Smooth muscle cell (in vitro differentiated cells): ENCODE data around the gene C1RL. TPM values are rescaled to one million over a fixed set of nuclear protein-coding genes. Genes with fewer than 3 reads are reported as not detected.

Source experiments
- DNase-seq: peaks from one replicate; lab custom pipeline; 2025; ENCODE audit not compliant: unreplicated experiment; lab: John Stamatoyannopoulos, UW
- H2AFZ ChIP-seq: fragments of 200-600 bp; sonication (generic); 2 replicates; pipeline ENCODE4 v1.6.0; 2016; ENCODE audit warnings: antibody characterized with exemption, low read depth, mild to moderate bottlenecking
- H3F3A ChIP-seq: fragments of 200-600 bp; sonication (generic); 2 replicates; pipeline ENCODE4 v1.6.0; 2017; ENCODE audit warnings: antibody characterized with exemption, low read depth
- H3K27ac ChIP-seq: fragments of 200-600 bp; sonication (generic); 2 replicates; pipeline ENCODE4 v1.5.1; 2016; ENCODE audit warnings: low read depth, mild to moderate bottlenecking
- H3K27me3 ChIP-seq: fragments of 200-600 bp; sonication (generic); 2 replicates; pipeline ENCODE4 v1.6.1; 2016; ENCODE audit warnings: low read depth, mild to moderate bottlenecking
- H3K36me3 ChIP-seq: fragments of 200-600 bp; sonication (generic); 2 replicates; pipeline ENCODE4 v1.5.1; 2016; ENCODE audit warnings: low read depth
- H3K4me1 ChIP-seq: fragments of 200-600 bp; sonication (generic); 2 replicates; pipeline ENCODE4 v1.5.1; 2016; ENCODE audit warnings: low read depth
- H3K4me2 ChIP-seq: fragments of 200-600 bp; sonication (generic); 2 replicates; pipeline ENCODE4 v1.6.0; 2016; ENCODE audit warnings: mild to moderate bottlenecking
- H3K4me3 ChIP-seq: fragments of 200-600 bp; sonication (generic); 2 replicates; pipeline ENCODE4 v1.5.1; 2016; ENCODE audit warnings: mild to moderate bottlenecking
- H3K79me2 ChIP-seq: fragments of 200-600 bp; sonication (generic); 2 replicates; pipeline ENCODE4 v1.6.0; 2016; ENCODE audit warnings: low read depth, mild to moderate bottlenecking
- H3K9ac ChIP-seq: fragments of 200-600 bp; sonication (generic); 2 replicates; pipeline ENCODE4 v1.6.0; 2016; ENCODE audit warnings: low read depth
- H3K9me3 ChIP-seq: fragments of 200-600 bp; sonication (generic); replicated peaks from 2 replicates; pipeline ENCODE4 v1.5.1; 2016; ENCODE audit warnings: low read depth
- H4K20me1 ChIP-seq: fragments of 200-600 bp; sonication (generic); 2 replicates; pipeline ENCODE4 v1.6.0; 2016; ENCODE audit warnings: low read depth
- WGBS: methylation state at CpG from one replicate; pipeline ENCODE4 v1.1.7; 2016; ENCODE audit warnings: low lambda C conversion rate; 5-methylcytosine and 5-hydroxymethylcytosine counted together
- polyA plus RNA-seq: library from polyadenylated mRNA; unstranded; fragments of >200 nt; fragmentation: Nextera tagmentation; extraction: Ambion mirVana; gene quantifications from 2 replicates; pipeline ENCODE4 v1.2.1, GENCODE V29; 2016
- total RNA-seq: library from RNA; depleted of rRNA; stranded (reverse); fragments of >200 nt; gene quantifications from 2 replicates; pipeline ENCODE4 v1.2.3, GENCODE V29; 2014
- TF ChIP-seq, protein P1 (sequence below): fragments of 200-600 bp; sonication (generic); IDR thresholded peaks from 2 replicates; pipeline ENCODE4 v1.5.1; 2017; ENCODE audit warnings: borderline replicate concordance, mild to moderate bottlenecking, antibody characterized with exemption; ENCODE audit not compliant: insufficient read depth, poor library complexity, severe bottlenecking

The C1RL gene
- total and polyA plus RNA-seq, 2 experiments from 2014 or later: 8.7 to 21.1 TPM

GRCh38 chr12:7089196-7089871 is 19.7 kb downstream of the C1RL start:
- WGBS: 92% methylated on average over 11 of the region's 11 CpGs
- H3F3A ChIP-seq: no peaks in the 10 kb centered on the region
- H3K9ac ChIP-seq: no peak overlapping the region
- no peaks in the 10 kb centered on the region for H3K79me2 ChIP-seq
- no peaks in the 10 kb centered on the region for H4K20me1 ChIP-seq
- TF ChIP-seq, protein P1, sequence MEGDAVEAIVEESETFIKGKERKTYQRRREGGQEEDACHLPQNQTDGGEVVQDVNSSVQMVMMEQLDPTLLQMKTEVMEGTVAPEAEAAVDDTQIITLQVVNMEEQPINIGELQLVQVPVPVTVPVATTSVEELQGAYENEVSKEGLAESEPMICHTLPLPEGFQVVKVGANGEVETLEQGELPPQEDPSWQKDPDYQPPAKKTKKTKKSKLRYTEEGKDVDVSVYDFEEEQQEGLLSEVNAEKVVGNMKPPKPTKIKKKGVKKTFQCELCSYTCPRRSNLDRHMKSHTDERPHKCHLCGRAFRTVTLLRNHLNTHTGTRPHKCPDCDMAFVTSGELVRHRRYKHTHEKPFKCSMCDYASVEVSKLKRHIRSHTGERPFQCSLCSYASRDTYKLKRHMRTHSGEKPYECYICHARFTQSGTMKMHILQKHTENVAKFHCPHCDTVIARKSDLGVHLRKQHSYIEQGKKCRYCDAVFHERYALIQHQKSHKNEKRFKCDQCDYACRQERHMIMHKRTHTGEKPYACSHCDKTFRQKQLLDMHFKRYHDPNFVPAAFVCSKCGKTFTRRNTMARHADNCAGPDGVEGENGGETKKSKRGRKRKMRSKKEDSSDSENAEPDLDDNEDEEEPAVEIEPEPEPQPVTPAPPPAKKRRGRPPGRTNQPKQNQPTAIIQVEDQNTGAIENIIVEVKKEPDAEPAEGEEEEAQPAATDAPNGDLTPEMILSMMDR: no peak
- no peaks in the 10 kb centered on the region for H3K27me3 ChIP-seq
- H3K9me3 ChIP-seq: no peaks in the 10 kb centered on the region
- no peak for DNase-seq
- H3K4me1 ChIP-seq: no peaks in the 10 kb centered on the region
- no peak overlapping the region for H2AFZ ChIP-seq
- H3K27ac ChIP-seq: no peak overlapping the region
- H3K4me2 ChIP-seq: no peak overlapping the region
- H3K36me3 ChIP-seq: no peaks in the 10 kb centered on the region
- no peak overlapping the region for H3K4me3 ChIP-seq

DNA sequence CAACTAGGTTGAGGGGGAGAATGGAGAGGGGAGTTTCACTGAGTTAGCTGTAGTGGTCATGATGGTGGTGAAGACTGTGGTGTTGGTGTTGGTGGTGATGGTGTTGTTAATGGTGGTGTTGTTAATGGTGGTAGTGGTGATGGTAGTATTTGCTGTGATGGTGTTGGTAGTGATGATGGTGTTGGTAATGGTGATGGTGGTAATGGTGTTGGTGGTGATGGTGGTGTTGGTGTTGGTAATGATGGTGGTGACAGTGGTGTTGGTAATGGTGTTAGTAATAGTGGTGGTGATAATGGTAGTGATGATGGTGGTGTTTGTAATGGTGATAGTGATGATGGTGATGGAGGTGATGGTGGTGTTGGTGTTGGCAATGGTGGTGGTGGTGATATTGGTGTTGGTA is 25.9 kb downstream of the C1RL start:
- no peaks in the 10 kb centered on the region for H3K79me2 ChIP-seq
- no peak for DNase-seq
- no peaks in the 10 kb centered on the region for H3K4me1 ChIP-seq
- H3F3A ChIP-seq: peaks cover 3% of the 10 kb centered on the region
- H3K4me2 ChIP-seq: no peak overlapping the region
- no peak overlapping the region for H2AFZ ChIP-seq
- H3K27ac ChIP-seq: no peak overlapping the region
- no peaks in the 10 kb centered on the region for H4K20me1 ChIP-seq
- H3K9ac ChIP-seq: no peak overlapping the region
- no peaks in the 10 kb centered on the region for H3K9me3 ChIP-seq
- no peaks in the 10 kb centered on the region for H3K36me3 ChIP-seq
- no peaks in the 10 kb centered on the region for H3K27me3 ChIP-seq
- TF ChIP-seq, protein P1: no peak
- no peak overlapping the region for H3K4me3 ChIP-seq

DNA sequence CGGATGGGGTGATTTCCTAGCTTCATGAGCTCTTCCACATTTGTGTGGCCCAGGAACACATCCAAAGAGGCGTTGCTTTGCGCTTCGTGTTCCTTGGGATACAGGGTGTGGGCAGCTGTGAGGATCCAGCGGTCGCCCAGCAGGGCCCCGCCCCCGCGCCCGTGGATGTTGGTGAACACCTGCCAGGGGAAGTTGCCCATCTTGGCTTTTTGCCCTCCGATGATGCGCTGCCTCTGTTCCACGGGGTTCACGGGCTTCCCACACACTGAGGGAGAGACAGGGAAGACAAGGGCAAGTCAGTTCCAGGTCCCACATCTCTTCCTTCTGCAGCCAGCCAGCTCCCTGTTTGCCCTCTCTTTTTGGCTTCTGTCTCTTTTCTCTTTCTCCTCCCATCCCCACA is 28.0 kb downstream of the C1RL start:
- Histone ChIP-seq H3F3A (peaks cover 3% of the 10 kb centered on the region), H3K27me3 (no peaks in the 10 kb centered on the region), H3K4me2 (no peak overlapping the region), H3K9me3 (no peaks in the 10 kb centered on the region), H3K27ac (no peak overlapping the region), H4K20me1 (no peaks in the 10 kb centered on the region), H3K79me2 (no peaks in the 10 kb centered on the region), H3K4me1 (no peaks in the 10 kb centered on the region), H2AFZ (no peak overlapping the region), H3K4me3 (no peak overlapping the region), H3K36me3 (no peaks in the 10 kb centered on the region), H3K9ac (no peak overlapping the region)
- TF ChIP-seq, protein P1: no peak
- 94% methylated on average over 14 of the region's 14 CpGs for WGBS
- no peak for DNase-seq

DNA sequence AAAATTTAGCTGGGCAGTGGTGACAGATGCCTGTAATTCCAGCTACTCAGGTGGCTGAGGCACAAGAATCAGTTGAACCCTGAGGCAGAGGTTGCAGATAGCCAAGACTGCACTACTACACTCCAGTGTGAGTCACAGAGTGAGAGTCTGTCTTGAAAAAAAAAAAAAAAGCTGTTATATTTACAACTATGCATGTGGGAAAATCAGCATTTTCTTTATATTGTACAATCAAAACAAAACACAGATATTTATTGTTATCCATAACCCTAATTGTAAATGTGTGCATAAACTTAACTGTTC is 29.2 kb downstream of the C1RL start:
- H3K9me3 ChIP-seq: no peaks in the 10 kb centered on the region
- no peaks in the 10 kb centered on the region for H3K79me2 ChIP-seq
- H3K36me3 ChIP-seq: no peaks in the 10 kb centered on the region
- TF ChIP-seq, protein P1: no peak
- peak overlapping the region; percentile 56 for H3K9ac ChIP-seq
- H2AFZ ChIP-seq: no peak overlapping the region
- DNase-seq: no peak
- peaks cover 3% of the 10 kb centered on the region for H3F3A ChIP-seq
- no peak overlapping the region for H3K4me3 ChIP-seq
- no peaks in the 10 kb centered on the region for H3K4me1 ChIP-seq
- H3K27me3 ChIP-seq: no peaks in the 10 kb centered on the region
- H4K20me1 ChIP-seq: no peaks in the 10 kb centered on the region
- peak overlapping the region; percentile 70 for H3K4me2 ChIP-seq
- H3K27ac ChIP-seq: peak overlapping the region; percentile 93
